H54 (cell line): ENCODE data around the gene ACSF3.

Experiments used
- DNase-seq: peaks from one replicate; pipeline ENCODE4 v3.0.0; 2011; ENCODE audit warnings: low spot score, mixed read lengths; ENCODE audit not compliant: insufficient read length
- FAIRE-seq: peaks from 3 replicates; lab custom pipeline; 2011; peaks lifted over from hg19 to GRCh38; lab: Jason Lieb, UNC
- POLR2A ChIP-seq: IDR thresholded peaks from 2 replicates; pipeline ENCODE4 v1.6.1; 2011; ENCODE audit warnings: low read depth, mild to moderate bottlenecking, low read length

Gene ACSF3

DNA sequence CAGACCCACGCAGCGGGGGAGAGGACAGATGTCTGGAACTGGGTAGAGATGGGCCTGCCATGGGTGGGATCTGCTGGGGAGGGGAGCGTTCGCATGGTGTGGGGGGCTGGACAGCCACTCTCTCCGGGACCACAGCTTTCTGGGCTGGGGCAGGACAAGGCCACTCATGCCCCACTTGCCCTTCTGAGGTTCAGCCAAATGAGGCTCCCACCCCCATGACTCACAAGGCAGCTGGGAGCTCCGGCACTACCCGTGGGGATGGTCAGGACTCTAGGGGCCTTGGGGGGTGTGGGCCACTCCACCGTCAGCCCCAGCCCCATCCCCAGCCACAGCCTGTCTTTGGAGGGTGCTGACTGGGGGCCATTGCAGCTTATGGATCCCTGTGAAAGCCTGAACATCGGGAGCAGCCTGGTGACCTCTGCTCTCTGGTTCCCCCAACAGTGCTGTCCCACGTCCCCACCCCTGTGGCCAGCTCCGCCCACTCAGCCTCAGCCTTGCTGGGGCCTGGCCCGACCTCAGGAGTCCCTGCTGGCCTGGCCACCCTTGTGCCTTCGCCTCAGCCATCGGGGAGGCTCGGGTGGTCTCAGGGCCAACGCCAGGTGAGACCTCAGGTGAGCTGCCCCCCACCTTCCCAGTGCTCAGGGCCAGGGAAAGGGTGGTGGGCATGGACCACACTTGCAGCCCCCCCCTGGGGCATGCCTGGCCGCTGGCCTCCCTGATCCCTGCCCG, 73.2 kb downstream of the ACSF3 start:
- no peak for FAIRE-seq
- TF ChIP-seq POLR2A: no peak
- no peak for DNase-seq

DNA sequence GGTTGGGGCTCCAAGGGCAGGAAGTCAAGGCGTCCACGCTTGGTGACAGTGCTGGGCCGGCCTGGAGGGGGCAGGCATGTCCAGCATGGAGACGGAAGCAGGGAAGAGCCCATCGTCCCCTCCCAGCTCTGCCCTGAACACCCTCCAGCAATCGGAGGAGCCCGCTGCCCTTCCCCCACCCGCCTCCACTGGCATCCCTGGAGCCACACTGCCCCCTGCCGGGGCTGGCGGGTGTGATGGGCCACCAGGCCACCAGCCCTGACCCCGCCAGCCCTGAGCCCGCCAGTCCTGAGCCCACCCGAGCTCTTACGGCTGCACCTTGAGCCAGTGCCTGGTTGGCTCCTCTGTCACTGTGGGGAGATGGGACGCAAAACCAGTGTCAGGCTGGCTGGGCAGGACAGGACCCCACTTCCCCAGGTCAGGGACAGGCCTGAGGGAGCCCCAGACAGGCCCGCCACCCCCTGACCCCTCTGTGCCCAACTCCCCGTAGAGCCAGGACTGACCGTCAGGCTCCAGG, 73.8 kb downstream of the ACSF3 start:
- FAIRE-seq (no peak), DNase-seq (peak; percentile 94)
- TF ChIP-seq POLR2A: no peak

DNA sequence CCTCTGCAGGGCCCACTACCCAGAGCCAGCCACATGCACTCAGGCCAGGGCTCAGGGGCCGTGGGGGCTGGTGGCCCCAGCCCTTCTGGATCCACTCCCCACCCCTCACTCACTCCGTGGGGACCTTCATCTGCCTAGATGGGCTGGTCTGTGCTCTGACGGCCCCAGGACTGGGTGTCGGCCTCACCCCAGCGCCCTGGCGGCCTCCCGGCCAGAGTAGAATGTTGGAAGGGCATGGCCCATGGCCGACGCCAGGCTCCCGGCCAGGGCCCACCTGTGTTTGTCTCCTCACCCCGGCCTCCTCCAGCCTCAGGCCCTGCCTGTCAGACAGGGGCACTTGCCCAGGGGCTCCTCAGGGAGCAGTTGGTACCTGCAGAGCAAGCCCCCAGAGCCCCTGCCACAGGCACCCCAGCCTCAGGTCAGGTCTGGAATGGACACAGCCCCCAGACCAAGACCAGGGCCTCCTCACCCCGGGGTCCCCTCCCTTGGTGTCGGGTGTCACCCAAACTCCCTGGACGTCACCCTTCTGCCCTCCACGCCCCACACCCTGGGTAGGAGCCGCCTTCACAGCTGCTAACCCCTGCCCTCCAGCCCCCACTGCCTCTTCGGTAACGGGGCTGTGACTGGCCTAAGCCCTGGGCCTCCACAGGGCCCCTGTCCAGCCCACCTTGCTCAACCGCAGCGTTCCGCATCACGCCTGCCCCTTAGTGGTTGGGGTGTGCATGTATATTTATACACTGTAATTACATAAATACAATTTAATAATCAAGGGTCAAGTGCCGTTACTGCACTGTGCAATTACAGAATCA, 74.9 kb downstream of the ACSF3 start:
- FAIRE-seq (no peak), DNase-seq (no peak)
- no peak for TF ChIP-seq POLR2A

DNA sequence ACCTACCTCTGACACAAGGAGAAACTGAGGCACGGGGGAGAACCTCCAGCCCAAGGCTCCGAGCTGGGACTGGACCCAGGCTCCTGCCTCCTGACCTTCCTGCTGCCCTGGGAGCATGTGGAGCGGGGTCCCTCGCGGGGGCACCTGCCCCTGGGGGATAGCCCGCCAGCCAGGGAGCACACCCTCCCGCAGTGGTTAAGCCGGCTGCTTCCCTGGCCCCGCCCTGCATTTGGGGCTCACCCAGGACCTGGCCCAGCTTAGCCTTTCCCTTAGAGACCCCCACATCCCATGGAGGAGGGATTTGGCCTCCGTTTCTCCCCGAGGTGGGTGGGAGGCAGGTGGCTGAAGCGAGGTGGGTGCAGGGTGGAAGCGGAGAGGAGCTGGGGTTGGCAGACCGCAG, 76.1 kb downstream of the ACSF3 start:
- FAIRE-seq: no peak
- DNase-seq: no peak
- no peak for TF ChIP-seq POLR2A

DNA sequence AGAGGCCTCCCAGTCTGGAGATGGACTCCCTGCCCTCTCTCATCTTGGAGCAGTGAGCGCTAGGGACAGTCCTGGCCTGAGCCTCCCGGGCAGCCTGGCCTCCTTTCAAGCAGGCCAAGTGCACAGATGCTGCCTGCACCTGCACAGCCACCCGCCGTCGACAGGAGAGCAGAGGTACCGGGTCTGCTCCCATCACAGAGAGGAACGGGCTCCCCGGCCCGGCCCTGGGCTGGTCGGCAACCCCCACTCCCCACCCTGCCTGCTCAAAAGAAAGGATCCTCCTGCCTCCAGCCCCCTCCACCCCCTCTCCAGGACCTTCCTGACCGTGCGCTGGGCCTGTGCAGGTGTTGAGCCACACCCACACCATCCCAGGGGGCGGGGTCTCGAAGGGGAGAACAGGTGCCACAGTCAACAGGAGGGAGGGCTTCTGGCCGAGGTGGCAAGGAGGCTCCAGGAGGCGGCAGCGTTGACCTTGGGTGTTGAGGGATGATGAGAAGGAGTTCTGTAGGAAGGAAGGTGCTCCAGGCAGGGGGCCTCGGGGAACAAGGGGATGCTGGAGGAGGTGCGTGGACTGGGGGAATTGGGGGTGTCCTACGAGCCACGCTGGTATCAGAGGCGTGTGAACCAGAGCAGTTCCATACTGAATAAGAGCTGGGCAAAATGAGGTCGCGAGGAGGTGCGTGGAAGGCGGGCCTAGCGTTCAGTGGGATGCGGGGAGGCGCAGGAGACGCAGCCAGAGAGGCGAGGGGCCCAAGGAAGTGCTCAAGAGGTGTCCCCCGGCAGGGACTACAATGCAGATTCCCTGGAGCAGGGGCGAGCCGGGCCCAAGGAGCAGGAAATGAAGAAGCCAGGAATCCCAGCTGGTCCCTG, 76.9 kb downstream of the ACSF3 start:
- FAIRE-seq (no peak), DNase-seq (no peak)
- TF ChIP-seq POLR2A: no peak

DNA sequence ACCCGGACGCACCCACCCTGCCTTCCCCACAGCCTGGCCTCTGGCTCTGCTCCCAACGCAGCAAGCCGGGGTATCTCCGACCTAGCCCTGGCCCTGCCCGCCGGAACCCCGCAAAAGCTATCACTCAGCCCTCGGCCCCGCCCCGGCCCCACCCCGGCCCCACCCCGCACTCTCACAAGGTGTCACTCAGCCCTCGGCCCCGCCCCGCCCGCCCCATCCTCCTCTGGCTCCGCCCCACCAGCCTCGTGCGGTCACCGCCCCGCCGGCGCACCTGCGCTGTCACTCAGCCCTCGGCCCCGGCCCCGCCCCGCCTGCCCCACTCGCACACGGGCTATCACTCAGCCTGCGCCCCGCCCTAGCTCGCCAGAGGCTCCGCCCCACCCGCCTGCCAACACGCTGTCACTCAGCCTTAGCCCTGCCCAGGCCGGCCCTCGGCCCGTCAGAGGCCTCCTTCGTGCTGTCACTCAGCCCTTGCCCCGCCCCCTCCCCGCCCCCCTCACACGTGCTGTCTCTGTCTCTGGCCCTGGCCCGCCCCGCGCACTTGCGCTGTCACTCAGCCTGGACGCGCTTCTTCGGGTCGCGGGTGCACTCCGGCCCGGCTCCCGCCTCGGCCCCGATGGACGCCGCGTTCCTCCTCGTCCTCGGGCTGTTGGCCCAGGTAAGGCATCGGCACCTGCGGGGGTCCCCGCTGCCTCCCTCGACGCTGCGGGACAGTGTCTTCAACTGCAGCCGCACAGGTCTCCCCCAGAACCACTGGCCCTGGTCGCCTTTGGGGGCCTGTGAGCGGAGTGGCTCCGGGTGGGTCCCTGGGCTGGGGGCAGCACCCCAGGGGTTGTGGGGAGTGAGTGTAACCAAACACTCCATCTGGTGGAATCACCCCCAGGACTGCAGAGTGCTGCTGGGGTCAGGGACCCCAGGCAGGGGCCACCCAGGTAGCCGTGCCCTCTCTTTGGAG, 77.8 kb downstream of the ACSF3 start, which contains the start of gene CDH15:
Gene CDH15, plus strand, starts transcription at position 533 of the 955 bp plus-strand sequence. Its CDS starts 84 bp downstream, at position 617.
- FAIRE-seq: no peak
- DNase-seq: peak; percentile 92
- TF ChIP-seq POLR2A: no peak

DNA sequence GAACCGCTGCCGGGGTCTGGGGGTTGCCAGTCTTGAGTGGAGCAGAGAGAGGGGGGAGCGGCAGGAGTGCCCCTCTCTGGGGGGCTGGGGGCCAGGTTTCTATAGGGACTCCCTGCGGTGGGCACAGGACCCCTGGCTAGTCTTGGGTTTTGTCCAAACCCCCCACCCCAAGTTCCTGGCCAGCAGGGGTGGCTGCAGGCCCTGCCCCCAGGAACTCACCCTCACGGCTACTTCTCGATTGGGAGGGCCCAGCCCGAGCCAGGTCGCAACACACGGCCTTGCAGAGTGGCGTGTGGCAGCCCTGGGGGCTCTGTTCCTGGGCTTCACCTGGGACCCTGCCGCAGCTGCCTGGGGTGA, 78.5 kb downstream of the ACSF3 start:
- FAIRE-seq: no peak
- no peak for TF ChIP-seq POLR2A
- DNase-seq: no peak

DNA sequence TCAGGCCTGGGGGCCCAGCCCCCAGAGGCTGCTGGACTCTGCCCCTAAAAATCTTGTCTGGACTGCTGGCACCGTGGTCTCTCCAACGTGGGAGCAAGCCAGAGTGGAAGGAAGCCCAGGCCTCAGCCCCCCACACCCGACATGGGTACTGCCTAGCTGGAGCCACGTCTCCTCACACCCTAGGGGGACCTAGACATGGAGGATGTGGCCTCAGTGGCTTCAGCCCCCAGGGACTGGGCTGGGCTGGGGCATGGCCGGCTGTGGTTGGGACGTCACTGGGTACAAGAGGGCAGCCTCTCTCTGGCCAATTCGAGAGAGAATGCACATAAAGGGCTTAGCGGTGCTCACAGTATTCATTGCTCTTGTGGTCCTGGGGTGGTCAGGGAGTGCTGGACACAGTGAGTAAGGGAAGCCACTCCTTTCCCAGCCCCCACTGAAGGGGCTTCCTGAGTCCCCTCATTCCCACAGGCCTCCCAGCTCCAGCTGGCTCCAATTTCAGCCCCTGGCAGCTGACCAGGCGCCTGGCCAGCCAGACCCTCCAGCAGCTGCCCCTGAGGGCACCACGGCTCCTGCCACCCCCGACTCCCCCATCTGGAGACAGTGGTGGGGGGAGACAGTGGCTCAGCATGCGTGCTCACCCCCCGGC, 79.0 kb downstream of the ACSF3 start:
- no peak for FAIRE-seq
- TF ChIP-seq POLR2A: no peak
- DNase-seq: no peak

DNA sequence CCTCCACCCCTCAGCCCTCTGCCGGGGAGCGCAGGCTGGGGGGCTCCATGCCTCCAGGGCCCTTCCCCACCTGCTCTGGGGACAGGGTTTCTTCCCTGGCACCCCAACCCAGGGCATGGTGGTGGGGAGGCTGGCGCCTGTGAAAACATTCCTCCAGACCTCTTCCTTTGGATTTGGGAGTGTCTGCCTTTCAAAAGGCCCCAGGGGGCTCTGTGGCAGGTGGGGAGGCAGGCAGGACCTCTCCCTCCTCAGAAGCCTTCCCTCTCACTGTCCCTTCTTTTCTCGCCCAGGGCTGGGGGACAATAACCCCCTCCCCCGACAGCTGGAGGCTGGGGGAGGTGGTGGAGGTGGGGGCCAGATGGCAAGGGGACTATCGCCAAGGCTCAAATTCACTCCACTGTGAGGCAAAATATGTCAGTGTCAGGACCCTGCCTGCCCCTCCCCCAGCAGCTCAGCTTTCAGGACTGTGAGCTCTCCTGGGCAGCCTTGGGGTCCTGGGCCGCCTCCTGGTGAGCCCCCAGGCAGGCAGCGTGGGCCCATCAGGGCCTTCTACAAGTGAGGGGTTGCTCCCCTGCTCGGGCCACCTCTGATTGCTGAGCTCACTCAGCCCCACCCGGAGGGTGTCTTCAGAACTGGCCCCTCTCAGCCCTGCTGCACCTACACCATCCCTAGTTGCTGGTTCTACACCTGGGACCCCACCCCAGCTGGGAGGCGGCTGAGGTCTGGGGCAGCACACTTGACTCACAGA, 79.7 kb downstream of the ACSF3 start:
- no peak for TF ChIP-seq POLR2A
- FAIRE-seq (no peak), DNase-seq (no peak)

DNA sequence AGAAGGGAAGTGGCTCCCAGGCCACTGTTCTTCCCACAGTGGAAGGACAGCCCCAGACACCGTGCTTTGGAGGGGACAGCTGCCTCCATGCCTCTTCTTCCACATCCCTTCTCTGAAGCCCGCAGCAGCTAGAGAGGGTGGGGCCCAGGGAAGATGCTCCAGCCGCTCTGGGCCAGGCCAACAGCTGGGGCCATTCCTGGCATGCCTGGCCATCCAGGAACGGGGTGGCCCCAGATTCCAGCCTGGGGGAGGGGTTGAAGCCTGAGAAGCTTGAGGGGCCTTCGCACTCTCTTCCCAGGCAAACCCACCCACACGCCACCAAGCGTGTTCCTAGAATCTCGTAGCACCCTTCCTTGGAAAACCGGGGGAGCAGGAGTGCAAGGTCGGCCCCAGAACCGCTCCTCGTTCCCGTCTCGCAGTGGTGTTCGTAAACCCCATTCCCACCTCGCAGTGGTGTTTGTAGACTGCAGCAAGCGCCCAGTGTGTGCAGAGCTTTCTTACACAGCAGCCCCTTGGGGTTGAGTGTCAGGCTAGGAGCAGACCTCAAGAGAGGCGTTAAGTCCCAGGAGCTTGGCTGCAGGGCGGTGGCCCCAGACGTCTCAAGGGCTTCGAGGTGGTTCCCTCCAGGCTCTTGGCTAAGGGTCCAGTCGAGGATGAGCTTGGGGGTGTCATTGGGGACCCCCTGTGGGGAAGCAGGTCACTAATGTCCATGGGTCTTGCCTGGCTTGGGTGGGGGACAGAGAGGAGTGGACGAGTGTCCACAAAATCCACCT, 80.6 kb downstream of the ACSF3 start:
- no peak for TF ChIP-seq POLR2A
- FAIRE-seq (no peak), DNase-seq (no peak)

DNA sequence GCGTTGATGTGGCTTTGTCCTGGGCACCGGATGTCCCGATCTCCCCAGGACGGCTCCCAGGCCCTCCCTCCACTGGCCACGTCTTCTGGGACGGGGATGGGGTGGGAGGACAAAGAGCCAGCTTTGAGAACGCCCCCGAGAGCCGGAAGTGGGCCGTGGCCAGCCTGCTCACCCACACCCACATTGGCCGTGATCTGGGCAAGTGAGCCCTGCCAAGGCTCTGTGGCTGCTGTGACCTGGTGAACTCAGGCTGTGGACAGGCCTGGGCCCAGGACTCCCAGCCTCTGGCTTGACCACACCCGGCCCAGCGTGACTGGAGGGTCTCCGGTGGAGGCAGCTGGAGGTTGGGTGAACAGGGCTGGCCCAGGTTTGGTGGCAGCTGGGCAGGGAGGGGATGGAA, 81.2 kb downstream of the ACSF3 start:
- DNase-seq: no peak
- no peak for FAIRE-seq
- TF ChIP-seq POLR2A: no peak
